GM23338 (cell line): ENCODE results near the gene FURIN. TPM values are rescaled to one million over a fixed set of nuclear protein-coding genes. Genes with fewer than 3 reads are reported as not detected.

ENCODE experiments used
- ATAC-seq: fragments of 200-7000 bp; cut with Tn5 transposase; 3 replicates; pipeline ENCODE4 v1.9.1; 2020
- DNase-seq: peaks from one replicate; pipeline ENCODE4 v3.0.0-alpha.2; 2015; ENCODE audit warnings: low spot score
- H2AFZ ChIP-seq: fragments of 200-600 bp; sonication (generic); 2 replicates; pipeline ENCODE4 v1.8.0; 2016; ENCODE audit warnings: antibody characterized with exemption, mild to moderate bottlenecking, moderate library complexity
- H3F3A ChIP-seq: fragments of 200-600 bp; sonication (generic); replicated peaks from 2 replicates; pipeline ENCODE4 v1.8.0; 2017; ENCODE audit warnings: antibody characterized with exemption, mixed run types, low read depth
- H3K27ac ChIP-seq: fragments of 200-600 bp; sonication (generic); 2 replicates; pipeline ENCODE4 v1.6.1; 2016; ENCODE audit warnings: low read depth
- H3K27me3 ChIP-seq: fragments of 200-600 bp; sonication (generic); 2 replicates; pipeline ENCODE4 v1.8.0; 2016; ENCODE audit warnings: mild to moderate bottlenecking, mixed run types, moderate library complexity; ENCODE audit not compliant: insufficient read depth
- H3K36me3 ChIP-seq: fragments of 200-600 bp; sonication (generic); 2 replicates; pipeline ENCODE4 v1.8.0; 2016; ENCODE audit warnings: mild to moderate bottlenecking; ENCODE audit not compliant: insufficient read depth
- H3K4me1 ChIP-seq: fragments of 200-600 bp; sonication (generic); 2 replicates; pipeline ENCODE4 v1.8.0; 2016; ENCODE audit warnings: mild to moderate bottlenecking, moderate library complexity; ENCODE audit not compliant: insufficient read depth
- H3K4me2 ChIP-seq: fragments of 200-600 bp; sonication (generic); 2 replicates; pipeline ENCODE4 v1.7.1; 2017; ENCODE audit warnings: mixed run types
- H3K4me3 ChIP-seq: fragments of 200-600 bp; sonication (generic); 2 replicates; pipeline ENCODE4 v1.6.1; 2016; ENCODE audit warnings: mixed run types
- H3K79me2 ChIP-seq: fragments of 200-600 bp; sonication (generic); replicated peaks from 2 replicates; pipeline ENCODE4 v1.8.0; 2017; ENCODE audit warnings: mild to moderate bottlenecking; ENCODE audit not compliant: insufficient read depth
- H3K9me2 ChIP-seq: fragments of 200-600 bp; sonication (generic); 2 replicates; pipeline ENCODE4 v1.8.0; 2017; ENCODE audit not compliant: insufficient read depth
- H4K20me1 ChIP-seq: fragments of 200-600 bp; sonication (generic); replicated peaks from 2 replicates; pipeline ENCODE4 v1.8.0; 2017; ENCODE audit warnings: mild to moderate bottlenecking; ENCODE audit not compliant: insufficient read depth
- H3K27ac Mint-ChIP-seq: 2 replicates; pipeline ENCODE4 v1.8.0; 2020; ENCODE audit warnings: inconsistent platforms, mild to moderate bottlenecking, moderate library complexity, mixed read lengths
- H3K27me3 Mint-ChIP-seq: 3 replicates; pipeline ENCODE4 v1.8.0; 2022; ENCODE audit warnings: low read depth, mild to moderate bottlenecking, moderate library complexity, mixed read lengths, inconsistent platforms; ENCODE audit not compliant: insufficient read depth, poor library complexity
- H3K36me3 Mint-ChIP-seq: 3 replicates; pipeline ENCODE4 v1.8.0; 2021; ENCODE audit warnings: low read depth, mild to moderate bottlenecking, inconsistent platforms, moderate library complexity, mixed read lengths
- H3K4me1 Mint-ChIP-seq: 3 replicates; pipeline ENCODE4 v1.8.0; 2020; ENCODE audit warnings: mild to moderate bottlenecking, inconsistent platforms, mixed read lengths
- H3K4me3 Mint-ChIP-seq: 3 replicates; pipeline ENCODE4 v1.8.0; 2021; ENCODE audit warnings: moderate library complexity, mild to moderate bottlenecking, inconsistent platforms, mixed read lengths
- H3K9me3 Mint-ChIP-seq: 3 replicates; pipeline ENCODE4 v1.8.0; 2020; ENCODE audit warnings: moderate library complexity, mild to moderate bottlenecking, inconsistent platforms, mixed read lengths
- CREB1 ChIP-seq: fragments of 250-450 bp; sonication (Bioruptor Pico); IDR thresholded peaks from 2 replicates; pipeline ENCODE4 v1.5.0; 2020; ENCODE audit warnings: low read depth, mild to moderate bottlenecking, moderate library complexity
- EZH2 ChIP-seq: fragments of 200-600 bp; sonication (generic); IDR thresholded peaks from one replicate; pipeline ENCODE4 v1.8.0; 2017; ENCODE audit warnings: antibody characterized with exemption, mild to moderate bottlenecking, low read depth; ENCODE audit not compliant: unreplicated experiment
- EZH2phosphoT487 ChIP-seq: fragments of 200-600 bp; sonication (generic); IDR thresholded peaks from one replicate; pipeline ENCODE4 v1.8.1; 2018; ENCODE audit warnings: antibody characterized with exemption; ENCODE audit not compliant: unreplicated experiment
- JUNB ChIP-seq: IDR thresholded peaks from one replicate; pipeline ENCODE4 v1.6.1; 2016; ENCODE audit warnings: antibody characterized with exemption; ENCODE audit not compliant: unreplicated experiment
- POLR2AphosphoS5 ChIP-seq: IDR thresholded peaks from 2 replicates; pipeline ENCODE4 v1.6.1; 2016; ENCODE audit warnings: antibody characterized with exemption, low read depth
- STAT1 ChIP-seq: IDR thresholded peaks from one replicate; pipeline ENCODE4 v1.6.1; 2016; ENCODE audit warnings: antibody characterized with exemption; ENCODE audit not compliant: unreplicated experiment
- ZNF114 ChIP-seq: fragments of 250-450 bp; sonication (Bioruptor Pico); IDR thresholded peaks from 2 replicates; pipeline ENCODE4 v1.5.0; 2020; ENCODE audit warnings: mild to moderate bottlenecking, moderate library complexity
- polyA plus RNA-seq: library from polyadenylated mRNA; unstranded; fragments of >200 nt; fragmentation: Nextera tagmentation; extraction: Ambion mirVana; gene quantifications from 2 replicates; pipeline ENCODE4 v1.2.1, GENCODE V29; 2016
- total RNA-seq: library from RNA; depleted of rRNA; stranded (reverse); fragments of >200 nt; shearing (Covaris generic); gene quantifications from 2 replicates; pipeline ENCODE4 v1.2.3, GENCODE V29; 2014
- TF ChIP-seq, protein P1 (sequence below), 2 experiments: fragments of 200-600 bp in 1 of 2; sonication (generic) in 1 of 2; conservative IDR thresholded peaks; 2 replicates each; pipeline versions ENCODE4 v1.5.1 to v1.6.1; 2016 to 2017; ENCODE audit warnings: antibody characterized with exemption in 2 of 2, low read depth in 2 of 2, mild to moderate bottlenecking in 2 of 2, moderate library complexity in 1 of 2
- TF ChIP-seq, protein P2 (sequence below): IDR thresholded peaks from 2 replicates; pipeline ENCODE4 v1.6.1; 2016; ENCODE audit warnings: antibody characterized with exemption
- TF ChIP-seq, protein P3 (sequence below): IDR thresholded peaks from one replicate; pipeline ENCODE4 v1.6.1; 2018; ENCODE audit warnings: antibody characterized with exemption; ENCODE audit not compliant: unreplicated experiment

Gene FURIN
- total and polyA plus RNA-seq, 2 experiments from 2014 or later: 6.3 to 20.9 TPM

DNA sequence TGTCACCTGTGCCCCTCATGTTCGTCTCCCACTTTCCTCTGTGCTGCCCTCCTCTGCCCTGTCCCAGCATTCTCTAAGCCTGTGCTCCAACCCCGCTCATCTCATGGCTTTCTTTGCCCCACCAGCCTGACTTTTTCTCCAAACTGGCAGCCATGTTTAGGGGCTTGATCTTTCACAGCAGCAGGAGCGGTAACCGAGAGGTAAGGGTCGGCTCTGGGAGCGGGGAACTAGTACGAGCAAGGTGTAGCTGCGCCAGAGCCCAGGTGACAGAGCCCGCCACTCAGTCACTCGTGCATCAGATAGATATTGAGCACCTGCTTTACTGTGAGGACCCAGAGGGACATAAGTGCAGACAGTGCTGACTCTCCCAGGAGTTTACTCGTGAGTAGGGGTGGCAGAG is 48.1 kb downstream of the FURIN start:
- Histone ChIP-seq H3K9me2 (no peaks in the 10 kb centered on the region), H3K36me3 (no peaks in the 10 kb centered on the region), H3K4me3 (no peak overlapping the region), H3K27me3 (no peaks in the 10 kb centered on the region), H3F3A (no peaks in the 10 kb centered on the region), H3K4me1 (no peaks in the 10 kb centered on the region), H3K4me2 (no peak overlapping the region), H2AFZ (no peak overlapping the region), H3K27ac (no peak overlapping the region), H3K79me2 (no peaks in the 10 kb centered on the region), H4K20me1 (no peaks in the 10 kb centered on the region)
- Mint-ChIP-seq H3K9me3 (no peaks in the 10 kb centered on the region), H3K27me3 (peaks cover 10% of the 10 kb centered on the region), H3K27ac (peak overlapping the region; percentile 43; the same call in 1 of the 2 replicates), H3K4me3 (no peak overlapping the region), H3K4me1 (peaks cover 6% of the 10 kb centered on the region), H3K36me3 (peaks cover 12% of the 10 kb centered on the region)
- no peak for TF ChIP-seq EZH2
- TF ChIP-seq, protein P1, sequence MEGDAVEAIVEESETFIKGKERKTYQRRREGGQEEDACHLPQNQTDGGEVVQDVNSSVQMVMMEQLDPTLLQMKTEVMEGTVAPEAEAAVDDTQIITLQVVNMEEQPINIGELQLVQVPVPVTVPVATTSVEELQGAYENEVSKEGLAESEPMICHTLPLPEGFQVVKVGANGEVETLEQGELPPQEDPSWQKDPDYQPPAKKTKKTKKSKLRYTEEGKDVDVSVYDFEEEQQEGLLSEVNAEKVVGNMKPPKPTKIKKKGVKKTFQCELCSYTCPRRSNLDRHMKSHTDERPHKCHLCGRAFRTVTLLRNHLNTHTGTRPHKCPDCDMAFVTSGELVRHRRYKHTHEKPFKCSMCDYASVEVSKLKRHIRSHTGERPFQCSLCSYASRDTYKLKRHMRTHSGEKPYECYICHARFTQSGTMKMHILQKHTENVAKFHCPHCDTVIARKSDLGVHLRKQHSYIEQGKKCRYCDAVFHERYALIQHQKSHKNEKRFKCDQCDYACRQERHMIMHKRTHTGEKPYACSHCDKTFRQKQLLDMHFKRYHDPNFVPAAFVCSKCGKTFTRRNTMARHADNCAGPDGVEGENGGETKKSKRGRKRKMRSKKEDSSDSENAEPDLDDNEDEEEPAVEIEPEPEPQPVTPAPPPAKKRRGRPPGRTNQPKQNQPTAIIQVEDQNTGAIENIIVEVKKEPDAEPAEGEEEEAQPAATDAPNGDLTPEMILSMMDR (conservative IDR thresholded peaks at IDR 0.05; ENCODE audit: low read depth in 2 of 2): no peak
- no peak for TF ChIP-seq JUNB
- DNase-seq (no peak), ATAC-seq (no peak)

DNA sequence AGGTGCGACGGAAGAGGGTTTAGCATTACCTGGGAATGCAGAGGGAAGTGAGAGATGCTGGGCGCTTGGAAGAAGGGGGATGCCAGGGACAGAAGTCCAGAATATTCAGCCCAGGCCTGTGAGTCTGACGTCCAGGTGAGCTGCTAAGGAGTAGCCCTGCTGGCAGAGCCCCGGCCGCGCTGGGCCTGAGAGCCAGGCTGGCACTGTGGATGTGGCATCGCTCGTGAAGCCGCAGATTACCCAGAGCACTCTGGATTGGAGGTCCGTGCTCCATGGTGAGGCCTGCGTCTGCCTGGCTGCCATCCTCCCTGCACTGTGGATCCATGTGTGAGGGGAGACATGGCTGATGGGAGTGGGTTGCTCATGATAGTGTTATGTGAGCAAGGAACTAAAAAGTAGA is 49.2 kb downstream of the FURIN start:
- no peaks in the 10 kb centered on the region for H3K9me3 Mint-ChIP-seq
- Histone ChIP-seq H3K4me2 (no peak overlapping the region), H3K36me3 (no peaks in the 10 kb centered on the region), H3K4me1 (0 out of 2 replicates have a peak, but pooled peaks cover 2% of the 10 kb centered on the region), H3K79me2 (no peaks in the 10 kb centered on the region), H2AFZ (no peak overlapping the region), H3F3A (no peaks in the 10 kb centered on the region), H3K9me2 (no peaks in the 10 kb centered on the region), H3K27me3 (no peaks in the 10 kb centered on the region), H4K20me1 (no peaks in the 10 kb centered on the region), H3K27ac (no peak overlapping the region), H3K4me3 (no peak overlapping the region)
- H3K36me3 Mint-ChIP-seq: peaks cover 12% of the 10 kb centered on the region
- H3K4me1 Mint-ChIP-seq: peaks cover 6% of the 10 kb centered on the region
- ATAC-seq: no peak
- peaks cover 10% of the 10 kb centered on the region for H3K27me3 Mint-ChIP-seq
- no peak overlapping the region for H3K27ac Mint-ChIP-seq
- DNase-seq: no peak
- H3K4me3 Mint-ChIP-seq: no peak overlapping the region
- TF ChIP-seq EZH2phosphoT487 (no peak), STAT1 (no peak), ZNF114 (CRISPR knock-in tag) (no peak), POLR2AphosphoS5 (no peak), EZH2 (no peak), CREB1 (CRISPR knock-in tag) (no peak), JUNB (no peak)
- TF ChIP-seq, protein P2, sequence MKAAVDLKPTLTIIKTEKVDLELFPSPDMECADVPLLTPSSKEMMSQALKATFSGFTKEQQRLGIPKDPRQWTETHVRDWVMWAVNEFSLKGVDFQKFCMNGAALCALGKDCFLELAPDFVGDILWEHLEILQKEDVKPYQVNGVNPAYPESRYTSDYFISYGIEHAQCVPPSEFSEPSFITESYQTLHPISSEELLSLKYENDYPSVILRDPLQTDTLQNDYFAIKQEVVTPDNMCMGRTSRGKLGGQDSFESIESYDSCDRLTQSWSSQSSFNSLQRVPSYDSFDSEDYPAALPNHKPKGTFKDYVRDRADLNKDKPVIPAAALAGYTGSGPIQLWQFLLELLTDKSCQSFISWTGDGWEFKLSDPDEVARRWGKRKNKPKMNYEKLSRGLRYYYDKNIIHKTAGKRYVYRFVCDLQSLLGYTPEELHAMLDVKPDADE: no peak
- TF ChIP-seq, protein P3, sequence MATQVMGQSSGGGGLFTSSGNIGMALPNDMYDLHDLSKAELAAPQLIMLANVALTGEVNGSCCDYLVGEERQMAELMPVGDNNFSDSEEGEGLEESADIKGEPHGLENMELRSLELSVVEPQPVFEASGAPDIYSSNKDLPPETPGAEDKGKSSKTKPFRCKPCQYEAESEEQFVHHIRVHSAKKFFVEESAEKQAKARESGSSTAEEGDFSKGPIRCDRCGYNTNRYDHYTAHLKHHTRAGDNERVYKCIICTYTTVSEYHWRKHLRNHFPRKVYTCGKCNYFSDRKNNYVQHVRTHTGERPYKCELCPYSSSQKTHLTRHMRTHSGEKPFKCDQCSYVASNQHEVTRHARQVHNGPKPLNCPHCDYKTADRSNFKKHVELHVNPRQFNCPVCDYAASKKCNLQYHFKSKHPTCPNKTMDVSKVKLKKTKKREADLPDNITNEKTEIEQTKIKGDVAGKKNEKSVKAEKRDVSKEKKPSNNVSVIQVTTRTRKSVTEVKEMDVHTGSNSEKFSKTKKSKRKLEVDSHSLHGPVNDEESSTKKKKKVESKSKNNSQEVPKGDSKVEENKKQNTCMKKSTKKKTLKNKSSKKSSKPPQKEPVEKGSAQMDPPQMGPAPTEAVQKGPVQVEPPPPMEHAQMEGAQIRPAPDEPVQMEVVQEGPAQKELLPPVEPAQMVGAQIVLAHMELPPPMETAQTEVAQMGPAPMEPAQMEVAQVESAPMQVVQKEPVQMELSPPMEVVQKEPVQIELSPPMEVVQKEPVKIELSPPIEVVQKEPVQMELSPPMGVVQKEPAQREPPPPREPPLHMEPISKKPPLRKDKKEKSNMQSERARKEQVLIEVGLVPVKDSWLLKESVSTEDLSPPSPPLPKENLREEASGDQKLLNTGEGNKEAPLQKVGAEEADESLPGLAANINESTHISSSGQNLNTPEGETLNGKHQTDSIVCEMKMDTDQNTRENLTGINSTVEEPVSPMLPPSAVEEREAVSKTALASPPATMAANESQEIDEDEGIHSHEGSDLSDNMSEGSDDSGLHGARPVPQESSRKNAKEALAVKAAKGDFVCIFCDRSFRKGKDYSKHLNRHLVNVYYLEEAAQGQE: no peak
